ENCODE results near the gene AGMAT.

DNA sequence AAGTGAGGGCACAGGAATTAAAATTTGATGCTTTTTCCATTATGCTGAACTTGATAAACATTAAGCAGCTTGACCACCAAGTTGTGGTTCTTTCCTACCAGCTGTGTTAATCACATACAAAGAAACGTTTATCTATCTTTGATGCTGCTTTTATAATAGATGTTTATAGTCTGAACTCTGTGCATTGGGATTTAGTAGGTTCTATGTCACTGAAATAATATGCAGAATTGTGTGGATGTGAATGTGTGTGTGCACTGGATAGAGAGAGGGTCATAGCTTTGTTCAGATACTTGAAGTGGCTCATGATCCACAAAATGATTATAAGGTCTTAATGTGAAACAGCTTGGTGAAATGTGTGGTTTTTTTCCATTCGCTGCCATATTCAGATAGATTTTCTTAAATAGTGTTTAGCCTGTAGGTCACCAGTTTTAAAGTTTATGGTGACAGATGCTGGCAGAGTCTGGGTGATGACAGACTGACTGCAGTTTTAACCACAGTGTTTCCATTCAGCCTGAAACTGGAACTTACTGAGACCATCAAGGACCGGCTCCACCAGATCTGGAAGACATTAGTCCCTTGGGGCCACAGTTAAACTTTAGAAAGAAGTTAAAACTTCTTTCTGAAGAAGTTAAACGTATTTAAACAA lies 42.6 kb upstream of the AGMAT start:
- TF ChIP-seq, protein P1, sequence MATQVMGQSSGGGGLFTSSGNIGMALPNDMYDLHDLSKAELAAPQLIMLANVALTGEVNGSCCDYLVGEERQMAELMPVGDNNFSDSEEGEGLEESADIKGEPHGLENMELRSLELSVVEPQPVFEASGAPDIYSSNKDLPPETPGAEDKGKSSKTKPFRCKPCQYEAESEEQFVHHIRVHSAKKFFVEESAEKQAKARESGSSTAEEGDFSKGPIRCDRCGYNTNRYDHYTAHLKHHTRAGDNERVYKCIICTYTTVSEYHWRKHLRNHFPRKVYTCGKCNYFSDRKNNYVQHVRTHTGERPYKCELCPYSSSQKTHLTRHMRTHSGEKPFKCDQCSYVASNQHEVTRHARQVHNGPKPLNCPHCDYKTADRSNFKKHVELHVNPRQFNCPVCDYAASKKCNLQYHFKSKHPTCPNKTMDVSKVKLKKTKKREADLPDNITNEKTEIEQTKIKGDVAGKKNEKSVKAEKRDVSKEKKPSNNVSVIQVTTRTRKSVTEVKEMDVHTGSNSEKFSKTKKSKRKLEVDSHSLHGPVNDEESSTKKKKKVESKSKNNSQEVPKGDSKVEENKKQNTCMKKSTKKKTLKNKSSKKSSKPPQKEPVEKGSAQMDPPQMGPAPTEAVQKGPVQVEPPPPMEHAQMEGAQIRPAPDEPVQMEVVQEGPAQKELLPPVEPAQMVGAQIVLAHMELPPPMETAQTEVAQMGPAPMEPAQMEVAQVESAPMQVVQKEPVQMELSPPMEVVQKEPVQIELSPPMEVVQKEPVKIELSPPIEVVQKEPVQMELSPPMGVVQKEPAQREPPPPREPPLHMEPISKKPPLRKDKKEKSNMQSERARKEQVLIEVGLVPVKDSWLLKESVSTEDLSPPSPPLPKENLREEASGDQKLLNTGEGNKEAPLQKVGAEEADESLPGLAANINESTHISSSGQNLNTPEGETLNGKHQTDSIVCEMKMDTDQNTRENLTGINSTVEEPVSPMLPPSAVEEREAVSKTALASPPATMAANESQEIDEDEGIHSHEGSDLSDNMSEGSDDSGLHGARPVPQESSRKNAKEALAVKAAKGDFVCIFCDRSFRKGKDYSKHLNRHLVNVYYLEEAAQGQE (IDR thresholded peaks at IDR 0.05; ENCODE audit: insufficient read depth in 1 of 2, low read depth in 2 of 2, low read length in 2 of 2), result no peak
- TF ChIP-seq POLR2AphosphoS5 (IDR thresholded peaks at IDR 0.05; ENCODE audit: low read depth, low read length) (no peak), FOXP2 (optimal IDR thresholded peaks at IDR 0.05; ENCODE audit: borderline replicate concordance, extremely low read depth, extremely low read length, insufficient read depth) (no peak), TAF1 (IDR thresholded peaks at IDR 0.05; ENCODE audit: borderline replicate concordance, insufficient read depth, low read length) (no peak)
